Tibial nerve (tissue), 4 donors: ENCODE measurements around the gene NBEAL2. TPM values are rescaled to one million over a fixed set of nuclear protein-coding genes. Genes with fewer than 3 reads are reported as not detected.
A peak's percentile ranks its signal among the peaks of the same experiment; 100 is the strongest.

Experiments
- DNase-seq, 2 donors: peaks; one replicate each; pipeline ENCODE4 v3.0.0-alpha.2; 2019; ENCODE audit warnings: low spot score in 2 of 2
- H3K27ac ChIP-seq, 4 donors: fragments of 200-600 bp; sonication (generic) in 3 of 4; one replicate each; pipeline ENCODE4 v1.5.1; 2017 to 2019; ENCODE audit warnings: mild to moderate bottlenecking in 1 of 4
- H3K27me3 ChIP-seq, 2 donors: fragments of 200-600 bp; sonication (generic) in 1 of 2; one replicate each; pipeline versions ENCODE4 v1.5.1 to v1.6.0; 2017 to 2019
- H3K36me3 ChIP-seq, 3 donors: fragments of 200-600 bp; sonication (generic); one replicate each; pipeline ENCODE4 v1.5.1; 2018 to 2019
- H3K4me1 ChIP-seq, 4 donors: fragments of 200-600 bp; sonication (generic) in 3 of 4; one replicate each; pipeline ENCODE4 v1.5.1; 2017 to 2019
- H3K4me3 ChIP-seq, 4 donors: fragments of 200-600 bp; sonication (generic) in 3 of 4; one replicate each; pipeline ENCODE4 v1.5.1; 2017 to 2019; ENCODE audit warnings: mild to moderate bottlenecking in 1 of 4, moderate library complexity in 1 of 4
- H3K9me3 ChIP-seq, 4 donors: fragments of 200-600 bp; sonication (generic) in 3 of 4; one replicate each; pipeline ENCODE4 v1.5.1; 2017 to 2019
- CTCF ChIP-seq, 5 experiments: fragments of 200-600 bp in 3 of 5; fragments of 450-650 bp in 2 of 5; sonication (generic) in 3 of 5; IDR thresholded peaks; one replicate each; pipeline ENCODE4 v1.5.1; 2016 to 2019; ENCODE audit warnings: antibody characterized with exemption in 5 of 5, mild to moderate bottlenecking in 3 of 5, moderate library complexity in 2 of 5
- EP300 ChIP-seq, 2 donors: sonication (generic); formaldehyde crosslinking; IDR thresholded peaks; one replicate each; pipeline ENCODE4 v1.6.1; 2017; ENCODE audit warnings: antibody characterized with exemption in 2 of 2, mild to moderate bottlenecking in 1 of 2
- POLR2A ChIP-seq, 2 donors: fragments of 450-650 bp; IDR thresholded peaks; one replicate each; pipeline ENCODE4 v1.6.1; 2017; ENCODE audit warnings: antibody characterized with exemption in 2 of 2, mild to moderate bottlenecking in 2 of 2, moderate library complexity in 2 of 2
- WGBS, 2 donors: methylation state at CpG; one replicate each; pipeline ENCODE4 v1.1.5; 2018; 5-methylcytosine and 5-hydroxymethylcytosine counted together
- total RNA-seq, 4 donors: library from RNA; depleted of rRNA; stranded (reverse); fragments of >200 nt; gene quantifications; one replicate each; pipeline ENCODE4 v1.1.0, GENCODE V29; 2016

Gene NBEAL2
- total RNA-seq, 4 donors from 2014 or later, result 25.3 to 92.1 (median 26.6) TPM

GRCh38 chr3:46977811-46978195 lies 1.7 kb upstream of the NBEAL2 start:
- Histone ChIP-seq H3K4me3 (no peak overlapping the region), H3K36me3 (no peaks in the 10 kb centered on the region), H3K4me1 (peaks cover 0 to 70% (median 35%) of the 10 kb centered on the region in 4 donors), H3K27ac (peak overlapping the region in 3 of 4 donors; percentile 76 to 95 (median 83)), H3K27me3 (no peaks in the 10 kb centered on the region), H3K9me3 (no peaks in the 10 kb centered on the region)
- WGBS, 2 donors, result 92 to 94% methylated on average over 5 of the region's 5 CpGs
- no peak for TF ChIP-seq CTCF (IDR thresholded peaks at IDR 0.05)
- no peak for DNase-seq

- peak overlapping the region in 3 of 4 donors; percentile 83 to 95 (median 88) for H3K27ac ChIP-seq
- DNase-seq, result no peak
- no peaks in the 10 kb centered on the region for H3K27me3 ChIP-seq
- no peaks in the 10 kb centered on the region for H3K9me3 ChIP-seq
- peaks cover 0 to 68% (median 34%) of the 10 kb centered on the region in 4 donors for H3K4me1 ChIP-seq
- TF ChIP-seq EP300 (IDR thresholded peaks at IDR 0.05) (no peak), POLR2A (IDR thresholded peaks at IDR 0.05) (no peak), CTCF (IDR thresholded peaks at IDR 0.05) (no peak)
- WGBS, 2 donors, result 88 to 90% methylated on average over 9 of the region's 9 CpGs
- peak overlapping the region in 1 of 4 donors; percentile 79 for H3K4me3 ChIP-seq
- no peaks in the 10 kb centered on the region for H3K36me3 ChIP-seq
Observed at GRCh38 chr3:46978381-46978780, 1.1 kb upstream of the NBEAL2 start.

- Histone ChIP-seq H3K4me3 (peak overlapping the region; percentile 48 to 79 (median 60)), H3K4me1 (peaks cover 0 to 54% (median 24%) of the 10 kb centered on the region in 4 donors), H3K27ac (peak overlapping the region in 3 of 4 donors; percentile 75 to 95 (median 88)), H3K27me3 (no peaks in the 10 kb centered on the region), H3K9me3 (no peaks in the 10 kb centered on the region), H3K36me3 (no peaks in the 10 kb centered on the region)
- 6 to 15% methylated on average over 15 to 35 of the region's 40 CpGs for WGBS, 2 donors
- no peak for TF ChIP-seq CTCF (IDR thresholded peaks at IDR 0.05)
- DNase-seq, result no peak
Observed at GRCh38 chr3:46979958-46980497, 562 bp downstream of the NBEAL2 start.

GRCh38 chr3:46981932-46982471 lies 2.5 kb downstream of the NBEAL2 start:
- peaks cover 0 to 56% (median 18%) of the 10 kb centered on the region in 4 donors for H3K4me1 ChIP-seq
- H3K27ac ChIP-seq, result peak overlapping the region in 3 of 4 donors; percentile 11 to 40 (median 23)
- no peaks in the 10 kb centered on the region for H3K27me3 ChIP-seq
- H3K4me3 ChIP-seq, result peak overlapping the region in 1 of 4 donors; percentile 2
- no peak for DNase-seq
- no peaks in the 10 kb centered on the region for H3K9me3 ChIP-seq
- no peaks in the 10 kb centered on the region for H3K36me3 ChIP-seq
- TF ChIP-seq CTCF (IDR thresholded peaks at IDR 0.05), result no peak
- TF ChIP-seq EP300 (IDR thresholded peaks at IDR 0.05), result no peak
- TF ChIP-seq POLR2A (IDR thresholded peaks at IDR 0.05), result no peak
- 46 to 60% methylated on average over 4 to 5 of the region's 5 CpGs for WGBS, 2 donors

GRCh38 chr3:46982546-46982945 lies 3.1 kb downstream of the NBEAL2 start:
- Histone ChIP-seq H3K27me3 (no peaks in the 10 kb centered on the region), H3K9me3 (no peaks in the 10 kb centered on the region), H3K36me3 (no peaks in the 10 kb centered on the region), H3K4me3 (no peak overlapping the region), H3K27ac (peak overlapping the region in 1 of 4 donors; percentile 40), H3K4me1 (peaks cover 0 to 56% (median 21%) of the 10 kb centered on the region in 4 donors)
- no peak for DNase-seq
- no peak for TF ChIP-seq CTCF (IDR thresholded peaks at IDR 0.05)
- TF ChIP-seq EP300 (IDR thresholded peaks at IDR 0.05), result no peak
- TF ChIP-seq POLR2A (IDR thresholded peaks at IDR 0.05), result no peak
- 82% methylated on average over 2 of the region's 2 CpGs for WGBS, 2 donors
